ENCODE data around the gene RAPGEF2.

RAPGEF2 gene

GRCh38 chr4:159256037-159256436, 153.2 kb downstream of the RAPGEF2 start:
- DNase-seq (ENCODE audit: insufficient read length, low spot score): no peak
- TF ChIP-seq CTCF (IDR thresholded peaks at IDR 0.05; ENCODE audit: insufficient read depth, missing control alignments): no peak
- no peak for FAIRE-seq

GRCh38 chr4:159258889-159259560, 156.1 kb downstream of the RAPGEF2 start:
- no peak for FAIRE-seq
- TF ChIP-seq CTCF (IDR thresholded peaks at IDR 0.05; ENCODE audit: insufficient read depth, missing control alignments): no peak
- no peak for DNase-seq (ENCODE audit: insufficient read length, low spot score)

GRCh38 chr4:159264057-159264456, 161.2 kb downstream of the RAPGEF2 start:
- DNase-seq (ENCODE audit: insufficient read length, low spot score) (no peak), FAIRE-seq (no peak)
- no peak for TF ChIP-seq CTCF (IDR thresholded peaks at IDR 0.05; ENCODE audit: insufficient read depth, missing control alignments)

GRCh38 chr4:159266981-159267868, 164.3 kb downstream of the RAPGEF2 start:
- no peak for TF ChIP-seq CTCF (IDR thresholded peaks at IDR 0.05; ENCODE audit: insufficient read depth, missing control alignments)
- no peak for DNase-seq (ENCODE audit: insufficient read length, low spot score)
- no peak for FAIRE-seq

- DNase-seq (ENCODE audit: insufficient read length, low spot score) (no peak), FAIRE-seq (no peak)
- no peak for TF ChIP-seq CTCF (IDR thresholded peaks at IDR 0.05; ENCODE audit: insufficient read depth, missing control alignments)
These were observed 165.0 kb downstream of the RAPGEF2 start for GRCh38 chr4:159267869-159268285.

- DNase-seq (ENCODE audit: insufficient read length, low spot score) (no peak), FAIRE-seq (no peak)
- no peak for TF ChIP-seq CTCF (IDR thresholded peaks at IDR 0.05; ENCODE audit: insufficient read depth, missing control alignments)
These were observed 165.7 kb downstream of the RAPGEF2 start for GRCh38 chr4:159268607-159269006.

- FAIRE-seq (no peak), DNase-seq (ENCODE audit: insufficient read length, low spot score) (no peak)
- no peak for TF ChIP-seq CTCF (IDR thresholded peaks at IDR 0.05; ENCODE audit: insufficient read depth, missing control alignments)
These were observed 166.2 kb downstream of the RAPGEF2 start for GRCh38 chr4:159269116-159269515.

Data from D721Med (cell line).